ENCODE measurements around the gene PSAT1. TPM values are rescaled to one million over a fixed set of nuclear protein-coding genes. Genes with fewer than 3 reads are reported as not detected.

PSAT1 gene
- total and polyA plus RNA-seq, 2 of the 13 experiments (the other 11 are each of a cell fraction or from before 2014, with no cell fraction given): 135 to 229 TPM

DNA sequence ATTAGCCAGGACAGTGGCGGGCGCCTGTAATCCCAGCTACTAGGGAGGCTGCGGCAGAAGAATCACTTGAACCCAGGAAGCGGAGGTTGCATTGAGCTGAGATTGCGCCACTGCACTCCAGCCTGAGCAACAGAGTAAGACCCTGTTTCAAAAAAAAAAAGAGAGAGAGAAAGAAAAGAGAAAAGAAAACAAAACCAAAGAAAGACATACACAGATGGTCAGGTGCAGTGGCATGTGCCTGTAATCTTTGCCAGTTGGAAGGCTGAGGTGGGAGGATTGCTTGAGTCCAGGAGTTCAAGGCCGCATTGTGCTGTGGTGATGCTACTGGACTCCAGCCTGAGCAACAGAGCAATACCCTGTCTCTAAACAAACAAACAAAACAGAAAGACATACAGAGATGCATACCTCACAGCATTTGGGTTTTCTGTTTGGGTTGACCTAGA lies 10.0 kb upstream of the PSAT1 start (continued):
- TF ChIP-seq, protein P1, sequence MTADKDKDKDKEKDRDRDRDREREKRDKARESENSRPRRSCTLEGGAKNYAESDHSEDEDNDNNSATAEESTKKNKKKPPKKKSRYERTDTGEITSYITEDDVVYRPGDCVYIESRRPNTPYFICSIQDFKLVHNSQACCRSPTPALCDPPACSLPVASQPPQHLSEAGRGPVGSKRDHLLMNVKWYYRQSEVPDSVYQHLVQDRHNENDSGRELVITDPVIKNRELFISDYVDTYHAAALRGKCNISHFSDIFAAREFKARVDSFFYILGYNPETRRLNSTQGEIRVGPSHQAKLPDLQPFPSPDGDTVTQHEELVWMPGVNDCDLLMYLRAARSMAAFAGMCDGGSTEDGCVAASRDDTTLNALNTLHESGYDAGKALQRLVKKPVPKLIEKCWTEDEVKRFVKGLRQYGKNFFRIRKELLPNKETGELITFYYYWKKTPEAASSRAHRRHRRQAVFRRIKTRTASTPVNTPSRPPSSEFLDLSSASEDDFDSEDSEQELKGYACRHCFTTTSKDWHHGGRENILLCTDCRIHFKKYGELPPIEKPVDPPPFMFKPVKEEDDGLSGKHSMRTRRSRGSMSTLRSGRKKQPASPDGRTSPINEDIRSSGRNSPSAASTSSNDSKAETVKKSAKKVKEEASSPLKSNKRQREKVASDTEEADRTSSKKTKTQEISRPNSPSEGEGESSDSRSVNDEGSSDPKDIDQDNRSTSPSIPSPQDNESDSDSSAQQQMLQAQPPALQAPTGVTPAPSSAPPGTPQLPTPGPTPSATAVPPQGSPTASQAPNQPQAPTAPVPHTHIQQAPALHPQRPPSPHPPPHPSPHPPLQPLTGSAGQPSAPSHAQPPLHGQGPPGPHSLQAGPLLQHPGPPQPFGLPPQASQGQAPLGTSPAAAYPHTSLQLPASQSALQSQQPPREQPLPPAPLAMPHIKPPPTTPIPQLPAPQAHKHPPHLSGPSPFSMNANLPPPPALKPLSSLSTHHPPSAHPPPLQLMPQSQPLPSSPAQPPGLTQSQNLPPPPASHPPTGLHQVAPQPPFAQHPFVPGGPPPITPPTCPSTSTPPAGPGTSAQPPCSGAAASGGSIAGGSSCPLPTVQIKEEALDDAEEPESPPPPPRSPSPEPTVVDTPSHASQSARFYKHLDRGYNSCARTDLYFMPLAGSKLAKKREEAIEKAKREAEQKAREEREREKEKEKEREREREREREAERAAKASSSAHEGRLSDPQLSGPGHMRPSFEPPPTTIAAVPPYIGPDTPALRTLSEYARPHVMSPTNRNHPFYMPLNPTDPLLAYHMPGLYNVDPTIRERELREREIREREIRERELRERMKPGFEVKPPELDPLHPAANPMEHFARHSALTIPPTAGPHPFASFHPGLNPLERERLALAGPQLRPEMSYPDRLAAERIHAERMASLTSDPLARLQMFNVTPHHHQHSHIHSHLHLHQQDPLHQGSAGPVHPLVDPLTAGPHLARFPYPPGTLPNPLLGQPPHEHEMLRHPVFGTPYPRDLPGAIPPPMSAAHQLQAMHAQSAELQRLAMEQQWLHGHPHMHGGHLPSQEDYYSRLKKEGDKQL (CRISPR knock-in tag; IDR thresholded peaks at IDR 0.05; ENCODE audit: low read depth): 0 out of 2 replicates have a peak, but pooled peaks have one; percentile 26
- peak; percentile 66 for TF ChIP-seq SP5 (CRISPR knock-in tag; IDR thresholded peaks at IDR 0.05; ENCODE audit: borderline replicate concordance, low read depth)
- TF ChIP-seq ZBTB8A (CRISPR knock-in tag; IDR thresholded peaks at IDR 0.05; ENCODE audit: borderline replicate concordance, low read depth): no peak
- TF ChIP-seq TSC22D2 (CRISPR knock-in tag; IDR thresholded peaks at IDR 0.05; ENCODE audit: borderline replicate concordance): no peak
- no peak for TF ChIP-seq SALL2 (CRISPR knock-in tag; IDR thresholded peaks at IDR 0.05)
- TF ChIP-seq ZNF615 (CRISPR knock-in tag; IDR thresholded peaks at IDR 0.05; ENCODE audit: borderline replicate concordance): no peak
- TF ChIP-seq ZNF577 (CRISPR knock-in tag; IDR thresholded peaks at IDR 0.05; ENCODE audit: borderline replicate concordance, low read depth): no peak
- TF ChIP-seq MTA1 (CRISPR knock-in tag; IDR thresholded peaks at IDR 0.05; ENCODE audit: borderline replicate concordance): 0 out of 2 replicates have a peak, but pooled peaks have one; percentile 67
- TF ChIP-seq TCF7L2 (IDR thresholded peaks at IDR 0.05; ENCODE audit: low read depth, low read length): no peak
- no peak for TF ChIP-seq ZSCAN9 (CRISPR knock-in tag; IDR thresholded peaks at IDR 0.05; ENCODE audit: borderline replicate concordance)
- no peak for TF ChIP-seq MBNL3 (CRISPR knock-in tag; conservative IDR thresholded peaks at IDR 0.05)
- no peak for TF ChIP-seq AGO2 (optimal IDR thresholded peaks at IDR 0.05; ENCODE audit: low read depth, low read length)
- peak; percentile 70; the same call in 1 of the 2 replicates for TF ChIP-seq KAT7 (CRISPR knock-in tag; IDR thresholded peaks at IDR 0.05; ENCODE audit: borderline replicate concordance)
- TF ChIP-seq, protein P2, sequence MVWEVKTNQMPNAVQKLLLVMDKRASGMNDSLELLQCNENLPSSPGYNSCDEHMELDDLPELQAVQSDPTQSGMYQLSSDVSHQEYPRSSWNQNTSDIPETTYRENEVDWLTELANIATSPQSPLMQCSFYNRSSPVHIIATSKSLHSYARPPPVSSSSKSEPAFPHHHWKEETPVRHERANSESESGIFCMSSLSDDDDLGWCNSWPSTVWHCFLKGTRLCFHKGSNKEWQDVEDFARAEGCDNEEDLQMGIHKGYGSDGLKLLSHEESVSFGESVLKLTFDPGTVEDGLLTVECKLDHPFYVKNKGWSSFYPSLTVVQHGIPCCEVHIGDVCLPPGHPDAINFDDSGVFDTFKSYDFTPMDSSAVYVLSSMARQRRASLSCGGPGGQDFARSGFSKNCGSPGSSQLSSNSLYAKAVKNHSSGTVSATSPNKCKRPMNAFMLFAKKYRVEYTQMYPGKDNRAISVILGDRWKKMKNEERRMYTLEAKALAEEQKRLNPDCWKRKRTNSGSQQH (CRISPR knock-in tag; IDR thresholded peaks at IDR 0.05; ENCODE audit: low read depth): 0 out of 2 replicates have a peak, but pooled peaks have one; percentile 4
- no peak for TF ChIP-seq ZNF383 (CRISPR knock-in tag; IDR thresholded peaks at IDR 0.05; ENCODE audit: borderline replicate concordance)
- TF ChIP-seq NKX3-1 (CRISPR knock-in tag; IDR thresholded peaks at IDR 0.05): no peak
- no peak for TF ChIP-seq TOPORS (CRISPR knock-in tag; IDR thresholded peaks at IDR 0.05)
- TF ChIP-seq, protein P3, sequence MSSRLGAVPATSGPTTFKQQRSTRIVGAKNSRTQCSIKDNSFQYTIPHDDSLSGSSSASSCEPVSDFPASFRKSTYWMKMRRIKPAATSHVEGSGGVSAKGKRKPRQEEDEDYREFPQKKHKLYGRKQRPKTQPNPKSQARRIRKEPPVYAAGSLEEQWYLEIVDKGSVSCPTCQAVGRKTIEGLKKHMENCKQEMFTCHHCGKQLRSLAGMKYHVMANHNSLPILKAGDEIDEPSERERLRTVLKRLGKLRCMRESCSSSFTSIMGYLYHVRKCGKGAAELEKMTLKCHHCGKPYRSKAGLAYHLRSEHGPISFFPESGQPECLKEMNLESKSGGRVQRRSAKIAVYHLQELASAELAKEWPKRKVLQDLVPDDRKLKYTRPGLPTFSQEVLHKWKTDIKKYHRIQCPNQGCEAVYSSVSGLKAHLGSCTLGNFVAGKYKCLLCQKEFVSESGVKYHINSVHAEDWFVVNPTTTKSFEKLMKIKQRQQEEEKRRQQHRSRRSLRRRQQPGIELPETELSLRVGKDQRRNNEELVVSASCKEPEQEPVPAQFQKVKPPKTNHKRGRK (CRISPR knock-in tag; IDR thresholded peaks at IDR 0.05): no peak
- TF ChIP-seq ZNF253 (CRISPR knock-in tag; IDR thresholded peaks at IDR 0.05; ENCODE audit: borderline replicate concordance): no peak
- TF ChIP-seq ZNF292 (CRISPR knock-in tag; IDR thresholded peaks at IDR 0.05; ENCODE audit: borderline replicate concordance, low read depth): peak; percentile 46; the same call in 1 of the 2 replicates

All from HepG2 (cell line).